LNCAP (cell line): ENCODE data around the gene NACC2.

Experiments used
- TF ChIP-seq, protein P1 (sequence below): fragments of 450-650 bp; IDR thresholded peaks from 2 replicates; pipeline ENCODE4 v1.5.1; 2017; ENCODE audit warnings: mild to moderate bottlenecking

The NACC2 gene

GRCh38 chr9:136122425-136123383, 27.6 kb upstream of the NACC2 start:
- TF ChIP-seq, protein P1, sequence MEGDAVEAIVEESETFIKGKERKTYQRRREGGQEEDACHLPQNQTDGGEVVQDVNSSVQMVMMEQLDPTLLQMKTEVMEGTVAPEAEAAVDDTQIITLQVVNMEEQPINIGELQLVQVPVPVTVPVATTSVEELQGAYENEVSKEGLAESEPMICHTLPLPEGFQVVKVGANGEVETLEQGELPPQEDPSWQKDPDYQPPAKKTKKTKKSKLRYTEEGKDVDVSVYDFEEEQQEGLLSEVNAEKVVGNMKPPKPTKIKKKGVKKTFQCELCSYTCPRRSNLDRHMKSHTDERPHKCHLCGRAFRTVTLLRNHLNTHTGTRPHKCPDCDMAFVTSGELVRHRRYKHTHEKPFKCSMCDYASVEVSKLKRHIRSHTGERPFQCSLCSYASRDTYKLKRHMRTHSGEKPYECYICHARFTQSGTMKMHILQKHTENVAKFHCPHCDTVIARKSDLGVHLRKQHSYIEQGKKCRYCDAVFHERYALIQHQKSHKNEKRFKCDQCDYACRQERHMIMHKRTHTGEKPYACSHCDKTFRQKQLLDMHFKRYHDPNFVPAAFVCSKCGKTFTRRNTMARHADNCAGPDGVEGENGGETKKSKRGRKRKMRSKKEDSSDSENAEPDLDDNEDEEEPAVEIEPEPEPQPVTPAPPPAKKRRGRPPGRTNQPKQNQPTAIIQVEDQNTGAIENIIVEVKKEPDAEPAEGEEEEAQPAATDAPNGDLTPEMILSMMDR: peak; percentile 96

- TF ChIP-seq, protein P1: no peak
Measured at GRCh38 chr9:136121801-136122200, 26.7 kb upstream of the NACC2 start.

GRCh38 chr9:136120438-136120844, 25.4 kb upstream of the NACC2 start:
- TF ChIP-seq, protein P1: no peak

GRCh38 chr9:136119883-136120393, 24.8 kb upstream of the NACC2 start:
- TF ChIP-seq, protein P1: no peak

DNA sequence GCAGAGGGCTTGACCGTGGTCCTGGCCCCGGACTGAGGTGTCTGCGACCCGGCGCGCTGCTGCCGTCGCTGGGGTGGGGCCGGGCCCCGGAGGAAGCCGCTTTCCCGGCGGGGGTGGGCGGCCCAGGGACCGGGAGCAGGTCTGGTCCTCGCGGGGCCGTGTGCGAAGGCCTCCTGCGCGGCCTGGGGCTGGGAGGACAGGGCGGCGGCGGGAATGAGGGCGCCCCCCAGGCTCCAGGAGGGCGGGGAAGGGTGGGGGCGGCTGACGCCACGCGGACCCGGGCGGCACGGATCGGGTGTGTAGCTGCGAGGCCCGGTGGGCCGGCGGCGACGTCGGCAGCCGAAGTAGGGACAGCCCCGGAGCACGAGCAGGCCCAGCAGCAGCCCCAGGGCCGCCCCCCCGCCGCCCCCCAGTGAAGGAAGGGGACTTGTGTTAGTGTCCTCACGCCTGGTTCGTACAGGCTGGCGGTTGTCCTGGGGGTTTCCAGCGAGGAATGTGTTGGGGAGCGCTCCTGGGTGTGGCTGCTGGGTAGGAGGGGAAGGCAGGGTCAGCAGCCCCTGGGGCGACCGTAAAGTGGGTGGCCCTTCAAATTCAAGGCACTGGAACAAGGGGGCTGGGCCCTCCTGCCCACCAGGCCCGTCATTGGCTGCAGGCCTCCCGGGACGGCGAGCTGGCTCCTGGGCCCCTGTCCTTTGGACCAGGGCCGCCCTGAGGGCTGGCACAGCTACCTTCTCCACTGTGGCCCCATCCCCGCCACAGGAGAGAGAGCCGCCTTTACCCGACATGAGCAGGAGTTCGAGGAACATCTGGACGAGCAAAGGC, 24.2 kb upstream of the NACC2 start:
- TF ChIP-seq, protein P1: no peak

GRCh38 chr9:136118320-136119060, 23.4 kb upstream of the NACC2 start, which contains the start of gene TMEM250:
Gene TMEM250 (minus strand): TSS chr9:136118875. CDS start chr9:136116900, 1,975 bp downstream.
- TF ChIP-seq, protein P1: no peak

GRCh38 chr9:136117916-136118319, 22.8 kb upstream of the NACC2 start:
- TF ChIP-seq, protein P1: no peak
